Skin of body (tissue), 2 donors: ENCODE measurements around the gene ALG12. TPM values are rescaled to one million over a fixed set of nuclear protein-coding genes. Genes with fewer than 3 reads are reported as not detected.
"Not testable (repeated sequence)": the region's sequence is repeated elsewhere in the genome, so short reads cannot be mapped to it uniquely, and the experiment has no call there.

Experiments
- DNase-seq: peaks from one replicate; lab custom pipeline; 2025; lab: John Stamatoyannopoulos, UW
- total RNA-seq: library from RNA; depleted of rRNA; stranded (reverse); fragments of >200 nt; gene quantifications from one replicate; pipeline ENCODE4 v1.2.3, GENCODE V29; 2014

The ALG12 gene
- total RNA-seq, 1 donor from 2014 or later: 7.9 TPM

DNA sequence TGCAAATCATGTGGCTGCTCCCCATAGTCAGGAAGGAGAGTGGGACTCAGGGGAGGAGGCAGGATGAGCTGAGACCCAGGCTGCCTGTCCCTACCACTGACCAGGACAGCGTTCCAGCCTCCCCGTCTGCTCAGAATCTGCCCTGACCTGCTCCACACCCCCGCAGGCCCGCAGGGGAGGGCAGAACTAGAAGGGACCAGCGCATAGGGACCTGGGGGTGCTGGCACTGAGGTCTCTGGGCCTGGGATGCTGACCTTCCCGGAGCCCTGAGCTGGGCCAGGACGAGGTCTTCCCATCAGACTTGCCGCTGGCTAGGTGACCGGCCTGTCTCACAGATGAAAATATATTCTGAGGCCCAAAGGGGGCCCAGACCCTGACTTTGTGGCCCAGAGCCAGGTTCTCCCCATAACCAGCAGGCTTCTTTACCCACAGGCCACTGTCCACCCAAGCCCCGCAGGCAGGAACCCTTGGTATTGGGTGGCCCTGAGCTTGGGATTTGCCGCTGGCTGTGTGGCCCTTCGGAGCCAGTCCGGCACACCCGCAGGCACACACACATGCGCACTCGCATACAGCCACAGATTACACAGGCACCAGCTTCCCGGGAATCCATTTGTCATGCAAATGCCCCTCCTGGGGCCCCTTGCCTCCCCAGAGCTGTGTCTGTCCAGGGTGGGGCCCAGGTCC lies 28.5 kb upstream of the ALG12 start:
- DNase-seq: no peak

DNA sequence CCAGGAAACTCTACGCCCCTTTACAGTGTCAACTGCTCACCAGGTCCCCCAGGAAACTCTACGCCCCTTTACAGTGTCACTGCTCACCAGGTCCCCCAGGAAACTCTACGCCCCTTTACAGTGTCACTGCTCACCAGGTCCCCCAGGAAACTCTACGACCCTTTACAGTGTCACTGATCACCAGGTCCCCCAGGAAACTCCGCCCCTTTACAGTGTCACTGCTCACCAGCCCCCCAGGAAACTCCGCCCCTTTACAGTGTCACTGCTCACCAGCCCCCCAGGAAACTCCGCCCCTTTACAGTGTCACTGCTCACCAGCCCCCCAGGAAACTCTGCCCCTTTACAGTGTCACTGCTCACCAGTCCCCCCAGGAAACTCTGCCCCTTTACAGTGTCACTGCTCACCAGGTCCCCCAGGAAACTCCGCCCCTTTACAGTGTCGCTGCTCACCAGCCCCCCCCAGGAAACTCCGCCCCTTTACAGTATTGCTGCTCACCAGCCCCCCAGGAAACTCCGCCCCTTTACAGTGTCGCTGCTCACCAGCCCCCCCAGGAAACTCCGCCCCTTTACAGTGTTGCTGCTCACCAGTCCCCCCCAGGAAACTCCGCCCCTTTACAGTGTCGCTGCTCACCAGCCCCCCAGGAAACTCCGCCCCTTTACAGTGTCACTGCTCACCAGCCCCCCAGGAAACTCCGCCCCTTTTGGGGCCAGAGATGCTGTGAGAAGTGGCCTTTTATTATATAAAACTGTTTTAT lies 27.0 kb upstream of the ALG12 start:
- DNase-seq: not testable (repeated sequence)

DNA sequence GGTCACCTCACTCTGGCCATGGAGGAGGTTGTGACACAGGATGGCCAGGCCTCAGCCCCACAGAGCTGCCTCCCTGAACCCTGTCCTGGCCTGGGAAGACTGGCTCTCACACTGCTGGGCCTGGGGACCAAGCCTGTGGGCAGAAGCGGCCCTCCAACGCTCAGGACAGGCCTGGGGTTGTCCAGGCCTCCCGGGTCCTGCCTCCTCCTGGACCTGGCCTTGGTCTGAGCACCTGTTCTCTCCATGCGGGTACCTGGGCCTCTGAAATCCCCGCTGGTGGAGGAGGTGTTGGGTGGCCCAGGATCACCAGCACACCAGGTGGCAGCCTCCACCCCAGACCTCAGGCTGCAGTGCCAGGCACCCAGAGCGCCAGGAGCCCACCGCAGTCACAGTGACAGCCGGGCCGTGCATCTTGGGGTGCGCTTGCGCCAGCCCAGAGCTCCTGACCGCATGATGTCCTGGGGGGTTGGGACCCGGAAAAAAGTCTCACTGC lies 26.2 kb upstream of the ALG12 start:
- DNase-seq: no peak

DNA sequence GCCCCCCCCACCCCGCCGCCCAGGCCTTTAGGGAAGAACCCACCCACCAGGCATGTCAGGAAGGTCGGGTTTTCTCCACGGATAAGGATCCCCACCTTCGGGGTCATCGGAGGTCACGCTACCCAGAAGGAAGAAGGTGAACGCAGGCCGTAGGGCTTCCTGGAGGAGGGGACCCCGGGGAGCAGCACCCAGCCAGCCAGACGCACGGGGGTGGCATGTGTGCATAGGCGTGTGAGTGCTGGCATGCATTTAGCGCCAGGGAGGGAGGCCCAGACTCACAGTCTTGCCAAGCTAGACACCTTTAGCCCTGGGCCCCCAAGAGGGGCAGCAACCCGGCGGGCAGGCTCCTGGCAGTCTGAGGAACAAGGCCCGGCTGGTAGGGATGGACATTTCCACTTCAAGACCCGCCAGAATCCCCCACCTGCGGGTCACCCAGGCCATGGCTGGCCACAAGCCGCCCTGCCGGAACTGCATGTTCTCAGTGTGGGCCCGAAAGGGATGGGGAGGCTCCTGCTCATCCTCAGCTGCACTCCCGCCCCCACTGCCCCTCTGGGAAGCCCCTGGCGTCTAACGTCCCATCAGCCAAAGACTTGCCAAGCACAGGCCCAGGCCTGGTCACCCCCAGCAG lies 25.6 kb upstream of the ALG12 start:
- DNase-seq: no peak

DNA sequence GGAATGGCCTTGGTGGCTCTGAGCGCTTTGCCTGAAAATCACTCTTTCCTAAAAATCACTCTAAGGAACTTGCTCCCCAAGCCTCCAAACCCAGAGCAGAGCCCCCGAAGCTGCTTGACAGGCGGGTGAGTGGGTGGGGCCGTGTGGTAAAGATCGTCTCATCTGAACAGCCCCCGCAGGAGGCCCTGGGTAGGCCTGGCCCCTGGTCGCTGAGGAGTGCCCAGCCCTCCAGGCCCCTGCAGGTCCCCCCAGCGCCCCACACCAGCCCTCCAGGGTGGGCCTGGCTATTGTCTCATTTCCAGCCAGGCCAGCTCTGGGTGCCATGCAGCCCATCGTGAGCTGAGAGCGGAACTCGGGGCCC lies 25.1 kb upstream of the ALG12 start:
- no peak for DNase-seq

DNA sequence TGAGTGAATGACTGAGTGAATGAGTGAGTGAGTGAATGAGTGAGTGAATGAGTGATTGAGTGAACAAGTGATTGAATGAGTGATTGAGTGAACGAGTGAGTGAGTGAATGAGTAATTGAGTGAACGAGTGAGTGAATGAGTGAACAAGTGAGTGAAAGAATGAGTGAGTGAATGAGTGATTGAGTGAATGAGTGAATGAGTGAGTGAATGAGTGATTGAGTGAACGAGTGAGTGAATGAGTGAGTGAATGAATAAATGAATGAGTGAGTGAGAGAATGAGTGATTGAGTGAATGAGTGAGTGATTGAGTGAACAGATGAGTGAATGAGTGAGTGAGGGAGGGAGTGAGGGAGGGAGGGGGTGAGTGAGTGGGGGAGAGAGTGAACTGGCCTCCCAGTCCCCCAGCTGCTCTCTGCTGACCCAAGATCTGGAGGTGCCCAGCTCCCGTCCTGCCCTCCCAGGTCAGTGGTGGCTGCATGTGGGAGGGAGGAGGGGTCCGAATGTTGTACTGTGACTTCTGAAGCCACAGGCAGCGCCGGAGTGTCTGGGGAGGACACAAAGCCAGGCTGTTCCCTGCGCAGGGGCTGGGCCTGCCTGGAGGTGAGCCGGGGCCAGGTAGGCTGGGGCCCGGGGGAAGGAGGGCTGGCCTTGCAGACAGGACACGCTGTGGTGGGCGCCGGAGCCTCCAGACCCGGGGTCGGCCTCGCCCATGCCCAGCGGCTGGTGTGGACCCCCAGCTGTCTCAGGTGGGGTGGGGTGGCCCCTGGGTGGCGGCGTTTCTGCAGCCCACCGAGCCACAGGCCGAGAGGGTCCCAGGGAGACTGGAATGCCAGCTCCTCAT lies 24.5 kb upstream of the ALG12 start:
- DNase-seq: no peak

DNA sequence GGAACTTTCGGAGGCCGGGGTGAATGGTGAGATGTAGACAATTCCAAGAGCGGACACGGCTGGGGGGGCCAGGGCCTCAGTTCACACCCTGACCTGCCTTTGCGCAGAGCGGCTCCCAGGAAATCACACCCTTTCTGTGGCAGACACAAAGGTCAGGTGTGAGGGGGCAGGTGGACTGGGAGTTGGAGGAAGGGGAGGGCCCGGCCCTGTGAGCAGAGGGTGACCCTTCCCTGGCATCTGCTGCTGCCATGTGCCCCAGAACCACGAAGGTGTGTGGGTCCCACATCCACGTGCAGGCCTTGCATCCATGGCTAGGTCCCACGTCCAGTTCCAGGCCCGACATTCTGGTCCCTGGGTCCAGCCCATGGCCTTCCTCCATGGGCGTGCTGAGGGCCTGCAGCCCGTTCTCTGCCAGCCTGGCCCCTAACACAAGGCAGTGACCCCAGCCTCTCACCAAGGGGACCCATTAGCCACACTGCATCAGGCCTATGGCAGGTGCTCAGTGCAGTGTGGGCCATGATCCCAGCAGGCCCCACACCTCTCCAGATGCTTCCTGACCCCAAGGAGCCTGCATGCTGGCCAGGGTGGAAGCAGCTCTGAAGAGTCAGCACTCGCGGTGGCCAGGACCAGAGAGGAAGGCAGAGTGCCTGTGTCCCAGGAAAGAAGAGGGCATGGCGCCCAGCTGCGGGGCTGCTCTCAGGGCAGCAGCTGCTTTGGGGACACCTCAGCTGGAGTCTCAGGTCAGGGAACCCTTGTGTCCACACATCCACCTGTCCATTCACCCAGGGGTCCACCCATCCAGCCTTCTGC lies 23.5 kb upstream of the ALG12 start:
- DNase-seq: no peak

DNA sequence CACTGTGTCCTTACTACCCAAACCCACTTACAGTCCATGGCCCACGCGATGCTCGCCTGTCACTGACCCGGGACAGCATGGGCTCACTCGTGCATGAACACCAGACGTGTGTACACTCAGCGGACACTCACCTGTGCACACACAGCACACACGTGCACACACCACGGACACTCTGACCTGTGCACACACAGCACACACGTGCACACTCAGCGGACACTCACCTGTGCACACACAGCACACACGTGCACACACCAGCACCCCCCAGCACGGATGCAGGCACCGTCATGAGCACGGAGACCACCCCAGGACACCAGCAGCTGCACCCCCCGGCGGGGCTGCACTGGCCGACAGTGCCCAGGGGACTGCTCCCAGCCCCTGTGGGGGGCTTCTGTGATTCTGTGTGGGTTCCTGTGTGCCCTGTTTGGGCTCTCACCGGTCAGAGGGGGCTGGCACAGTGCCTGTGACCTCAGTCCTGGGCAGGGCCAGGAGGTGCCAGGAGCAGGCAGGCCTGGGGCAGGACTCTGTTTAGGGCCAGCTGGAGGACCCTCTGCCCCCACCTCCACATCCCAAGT lies 20.4 kb upstream of the ALG12 start:
- no peak for DNase-seq

DNA sequence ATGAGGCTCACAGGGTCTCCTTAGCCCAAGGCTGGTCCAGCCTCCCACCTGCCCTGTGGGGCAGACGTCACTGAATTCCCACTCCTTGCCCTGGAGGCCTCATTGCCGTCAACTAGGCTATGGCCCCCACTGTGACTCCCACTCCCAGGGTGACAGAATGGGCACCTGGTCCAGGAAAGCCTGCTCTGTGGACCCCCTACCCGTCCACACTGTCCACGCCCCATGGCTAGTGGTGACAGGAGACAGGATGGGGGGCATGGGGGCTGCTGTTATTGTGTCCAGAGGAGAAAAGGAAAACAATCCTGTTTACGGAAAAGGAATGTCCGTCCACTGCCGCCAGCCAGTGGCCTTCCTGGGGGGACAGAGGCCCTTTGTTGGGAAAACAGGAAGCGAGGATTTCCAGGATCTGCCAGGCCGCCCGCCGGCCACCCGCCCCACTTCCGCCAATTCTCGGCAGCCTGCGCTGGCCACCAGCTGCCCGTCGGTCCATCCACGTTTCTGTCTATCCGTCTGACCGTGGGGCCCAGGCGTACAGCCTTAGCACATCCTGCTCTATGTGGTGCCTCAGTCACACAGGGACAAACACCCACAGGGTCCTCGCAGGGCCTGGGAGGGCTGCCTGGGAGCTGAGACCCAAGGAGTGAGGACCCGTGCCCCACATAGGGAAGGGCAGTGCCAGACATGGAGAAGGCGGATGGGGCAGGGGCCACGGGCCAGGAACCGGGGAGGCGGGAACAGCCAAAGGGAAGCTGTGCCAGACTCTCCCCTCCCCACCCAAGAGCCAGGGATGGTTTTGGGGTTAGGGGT lies 19.7 kb upstream of the ALG12 start:
- peak; percentile 27 for DNase-seq

DNA sequence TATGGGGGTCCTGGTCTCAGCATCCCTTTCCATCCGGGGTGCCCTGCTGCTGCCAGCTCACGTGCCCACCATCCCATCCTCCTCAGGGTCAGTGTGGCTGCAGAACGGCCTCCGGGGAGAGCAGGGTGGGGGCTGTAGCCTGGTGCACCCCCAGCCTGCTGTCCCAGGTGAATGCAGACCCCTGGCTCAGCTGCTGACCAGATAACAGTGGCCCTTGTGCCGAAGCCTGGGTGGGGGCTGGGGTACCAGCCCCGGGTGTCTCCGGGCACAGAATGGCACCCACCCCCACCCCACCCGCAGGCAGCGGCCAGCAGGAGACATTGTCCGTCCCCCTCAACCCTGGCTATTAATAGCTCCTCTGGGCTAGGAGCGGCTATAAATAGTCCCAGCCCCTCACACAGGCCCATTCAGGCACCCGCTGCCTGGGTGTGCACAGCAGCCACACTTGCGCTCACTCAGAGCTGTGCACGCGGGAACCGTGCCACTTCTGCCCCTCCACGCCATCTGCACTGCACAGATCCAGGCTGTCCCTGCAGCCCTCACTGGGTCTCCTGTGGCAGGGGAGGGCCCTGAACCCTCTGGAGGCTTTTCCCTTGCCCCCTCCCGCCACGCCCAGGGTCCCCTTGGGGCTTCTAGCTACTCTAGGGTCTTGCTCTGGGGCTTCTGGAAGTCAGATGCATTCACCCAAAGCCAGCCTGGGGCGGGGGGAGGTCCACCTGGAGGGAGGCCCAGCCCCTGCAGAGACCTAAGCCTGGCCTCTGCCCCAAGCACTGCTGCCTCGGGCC lies 18.9 kb upstream of the ALG12 start:
- DNase-seq: no peak

DNA sequence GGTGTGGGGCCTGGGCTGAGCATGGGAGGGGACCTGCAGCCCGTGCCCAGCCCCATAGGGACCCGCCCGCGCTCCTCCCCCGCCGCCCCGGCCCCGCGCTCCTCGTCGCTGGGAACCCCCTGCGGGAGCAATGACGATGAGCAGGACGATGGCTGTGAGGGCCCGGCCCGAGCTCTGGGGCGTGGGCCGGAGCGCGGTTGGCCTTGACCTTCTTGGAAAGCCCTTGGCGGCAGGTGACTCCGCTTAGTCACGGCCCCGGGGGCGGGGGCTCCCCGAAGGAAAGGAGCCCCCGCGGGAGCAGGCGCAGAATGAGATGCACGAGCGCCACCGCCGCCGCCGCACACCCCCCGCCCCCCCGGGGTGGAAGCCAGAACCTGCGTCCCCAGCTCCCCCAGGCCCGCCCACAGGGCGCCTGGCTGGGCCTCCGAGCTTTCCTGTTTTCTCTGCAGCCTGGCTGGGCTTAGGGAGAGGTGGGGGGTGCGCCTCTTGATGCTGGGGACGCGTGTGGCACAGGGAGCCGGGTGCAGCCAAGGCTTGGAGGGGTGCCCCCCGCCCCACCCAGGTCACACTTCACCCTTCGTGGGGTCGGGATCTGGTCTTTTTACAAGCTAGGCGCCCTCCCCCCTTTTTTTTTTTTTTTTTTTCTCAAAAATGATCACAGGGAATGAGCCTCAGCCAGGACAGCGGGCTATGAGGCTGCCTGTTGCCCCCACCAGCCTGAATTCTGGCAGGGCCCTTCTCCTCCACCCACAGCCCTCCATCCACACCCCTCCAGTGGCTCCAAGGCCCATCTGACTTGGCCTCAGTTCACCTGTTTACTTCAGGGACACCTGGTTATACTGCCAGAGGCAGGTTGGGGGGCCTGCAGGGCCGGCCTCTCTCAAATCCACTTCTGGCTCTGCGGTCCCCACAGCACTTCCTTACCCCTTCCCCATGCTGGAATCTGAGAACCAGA lies 18.1 kb upstream of the ALG12 start:
- DNase-seq: peak; percentile 44

DNA sequence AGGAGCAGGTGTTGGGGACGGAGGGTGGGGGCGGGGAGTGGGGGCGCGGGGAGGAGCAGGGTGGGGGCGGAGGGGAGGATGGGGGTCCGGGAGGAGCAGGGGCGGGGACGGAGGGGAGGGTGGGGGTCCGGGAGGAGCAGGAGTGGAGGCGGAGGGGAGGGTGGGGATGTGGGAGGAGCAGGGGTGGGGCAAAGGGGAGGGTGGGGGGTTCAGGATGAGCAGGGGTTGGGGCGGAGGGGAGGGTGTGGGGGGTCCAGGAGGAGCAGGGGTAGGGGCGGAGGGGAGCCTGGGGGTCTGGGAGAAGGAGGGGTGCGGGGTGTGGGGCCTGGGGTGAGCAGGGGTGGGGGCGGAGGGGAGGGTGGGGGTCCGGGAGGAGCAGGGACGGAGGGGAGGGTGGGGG lies 17.3 kb upstream of the ALG12 start:
- DNase-seq: no peak

DNA sequence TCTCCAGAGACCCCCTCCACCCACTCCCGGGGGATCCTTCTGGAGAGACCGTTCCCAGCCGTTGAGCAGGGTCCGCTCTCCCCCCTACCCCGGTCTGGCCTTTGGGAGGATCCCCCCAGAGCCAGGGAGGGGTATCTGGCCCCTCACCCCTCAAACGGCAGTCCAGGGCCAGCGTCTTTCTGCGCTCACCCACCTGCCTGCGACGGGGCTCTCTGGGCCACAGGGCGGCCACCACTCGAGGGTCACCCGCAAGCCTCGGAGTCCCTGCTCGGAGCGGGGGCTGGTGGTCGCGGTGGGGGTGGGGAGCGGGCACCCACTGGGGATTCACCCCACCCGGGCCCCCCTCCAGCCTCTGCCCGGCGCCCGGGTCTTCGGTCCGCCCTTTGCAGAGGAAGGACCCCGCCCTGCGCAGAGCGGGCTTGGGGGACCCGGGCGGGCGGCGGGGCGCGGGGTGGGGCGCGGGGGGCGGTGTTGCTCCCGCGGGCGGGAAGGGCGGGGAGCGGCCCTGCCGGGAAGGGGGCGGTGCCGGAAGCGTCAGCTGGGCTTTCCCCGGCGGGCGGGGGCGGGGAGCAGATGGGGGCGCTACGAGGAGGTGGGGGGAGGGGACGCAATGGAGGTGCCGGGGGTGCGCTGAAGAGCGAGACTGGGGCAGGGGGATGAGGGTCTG lies 16.8 kb upstream of the ALG12 start:
- DNase-seq: peak; percentile 40

DNA sequence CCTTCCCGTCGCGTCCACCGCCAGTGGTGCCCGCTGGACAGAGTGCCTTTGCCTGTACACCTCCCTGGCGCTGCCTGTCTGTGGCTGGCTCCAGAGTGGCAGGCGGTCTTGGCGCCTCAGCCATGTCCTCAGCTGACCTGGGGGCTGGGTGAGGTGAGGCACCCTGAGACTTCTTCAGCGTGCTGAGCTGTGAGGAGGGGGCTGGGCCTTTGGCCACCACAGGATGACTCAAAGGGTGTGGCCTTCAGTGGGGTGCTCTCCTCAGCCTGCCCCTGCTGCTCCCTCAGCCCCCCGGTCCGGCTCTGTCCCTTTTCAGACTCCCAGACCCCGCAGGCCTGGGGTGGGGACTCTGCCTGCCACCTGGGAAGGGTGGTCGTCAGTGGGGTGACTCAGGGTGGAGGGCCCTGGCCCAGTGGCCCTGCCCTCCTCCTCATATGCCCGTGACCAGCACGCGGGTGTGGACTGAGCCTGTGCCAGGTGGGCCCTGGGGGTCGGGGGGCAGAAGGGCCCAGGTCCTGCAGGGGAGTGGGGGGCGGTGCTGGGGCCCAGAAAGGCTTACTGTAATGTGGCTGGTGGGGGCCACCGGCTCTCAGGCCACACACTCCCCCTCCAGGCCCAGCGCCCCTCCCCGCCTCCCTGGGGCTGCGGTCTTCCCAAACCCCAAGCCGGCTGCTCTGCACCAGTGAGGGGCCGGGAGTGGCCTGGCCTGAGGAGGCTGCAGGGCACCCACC lies 16.1 kb upstream of the ALG12 start:
- DNase-seq: no peak

DNA sequence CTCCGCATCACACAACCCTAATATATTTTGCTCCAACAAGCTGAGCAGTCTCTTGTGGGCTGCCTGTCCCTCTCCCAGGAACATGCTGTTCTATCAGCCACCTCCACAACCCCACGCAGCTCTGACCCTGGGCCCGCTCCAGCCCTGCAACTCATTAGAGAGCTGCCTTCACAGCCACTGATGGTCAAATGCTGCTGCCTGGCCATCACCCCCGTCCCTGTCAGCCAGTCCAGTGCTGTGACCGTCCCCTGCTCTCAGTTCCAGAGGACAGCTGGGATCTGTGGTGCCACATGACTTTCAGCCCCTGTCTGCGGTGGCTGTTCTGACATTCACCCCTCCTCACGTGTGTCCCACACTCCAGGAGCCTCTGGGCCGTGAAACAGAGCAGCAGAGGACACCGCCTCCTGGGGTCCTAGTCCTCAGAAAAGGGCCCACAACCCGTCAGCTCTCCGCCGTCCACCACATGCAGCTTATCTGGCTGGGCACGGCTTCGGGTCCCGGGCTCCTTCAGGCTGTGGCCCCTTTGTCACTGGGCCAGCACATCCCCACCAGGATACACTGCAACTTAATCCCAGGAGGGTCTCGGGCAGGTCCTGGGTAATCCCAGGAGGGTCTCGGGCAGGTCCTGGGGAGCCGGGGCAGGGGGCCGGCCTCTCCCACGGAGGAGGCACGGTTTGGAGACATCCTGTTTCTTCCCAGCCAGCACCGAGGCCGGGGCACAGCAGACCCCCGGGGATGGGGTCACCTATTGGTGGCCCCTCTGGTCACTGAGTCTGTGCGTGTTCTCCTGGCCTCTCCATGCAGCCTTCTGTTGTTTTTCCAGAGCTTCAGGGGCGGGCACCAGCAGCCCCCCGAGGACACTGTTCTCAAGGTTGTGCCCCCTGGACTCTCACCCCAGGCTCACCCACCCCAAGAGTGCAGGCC lies 15.3 kb upstream of the ALG12 start:
- no peak for DNase-seq
